Measurements from ENCODE around the gene B4GALNT3.
"Not testable (repeated sequence)": the region's sequence is repeated elsewhere in the genome, so short reads cannot be mapped to it uniquely, and the experiment has no call there.

B4GALNT3 gene

GRCh38 chr12:575129-575502 lies 115.4 kb downstream of the B4GALNT3 start:
- no peak for DNase-seq (ENCODE audit: low read depth)

DNA sequence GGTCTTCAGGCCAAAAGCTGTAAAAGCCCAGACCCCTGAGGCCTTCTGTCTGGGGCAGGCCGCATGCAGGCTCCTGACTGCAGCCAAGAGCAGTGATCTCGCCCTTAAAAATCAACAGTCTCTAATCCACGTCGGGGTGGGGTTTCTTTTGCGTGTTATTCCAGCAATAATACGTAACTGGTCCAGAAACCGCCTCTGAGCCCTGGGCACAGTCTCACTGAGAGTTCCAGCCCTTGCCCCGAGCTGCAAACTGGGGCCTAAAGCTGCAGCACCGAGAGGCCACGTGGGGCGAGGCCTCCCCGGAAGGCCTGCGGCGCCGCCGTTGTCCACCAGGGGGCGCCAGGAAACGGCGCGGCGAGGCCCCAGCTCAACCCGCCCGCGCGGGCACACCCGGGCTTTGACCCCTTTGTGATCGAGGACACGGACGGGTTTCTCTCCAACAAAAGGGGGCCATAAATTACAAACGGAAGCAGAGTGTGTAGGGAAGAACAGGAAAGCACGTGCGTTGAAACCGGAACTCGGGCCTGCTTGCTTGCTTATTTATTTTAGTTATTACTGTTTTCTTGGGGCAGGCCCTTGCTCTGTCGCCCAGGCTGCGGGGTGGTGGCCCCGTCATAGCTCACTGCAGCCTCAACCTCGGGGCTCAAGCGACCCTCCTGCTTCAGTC lies 116.3 kb downstream of the B4GALNT3 start:
- DNase-seq (ENCODE audit: low read depth) = peak; percentile 39

- DNase-seq (ENCODE audit: low read depth) = no peak
Measured at GRCh38 chr12:576615-577110, 116.9 kb downstream of the B4GALNT3 start.

DNA sequence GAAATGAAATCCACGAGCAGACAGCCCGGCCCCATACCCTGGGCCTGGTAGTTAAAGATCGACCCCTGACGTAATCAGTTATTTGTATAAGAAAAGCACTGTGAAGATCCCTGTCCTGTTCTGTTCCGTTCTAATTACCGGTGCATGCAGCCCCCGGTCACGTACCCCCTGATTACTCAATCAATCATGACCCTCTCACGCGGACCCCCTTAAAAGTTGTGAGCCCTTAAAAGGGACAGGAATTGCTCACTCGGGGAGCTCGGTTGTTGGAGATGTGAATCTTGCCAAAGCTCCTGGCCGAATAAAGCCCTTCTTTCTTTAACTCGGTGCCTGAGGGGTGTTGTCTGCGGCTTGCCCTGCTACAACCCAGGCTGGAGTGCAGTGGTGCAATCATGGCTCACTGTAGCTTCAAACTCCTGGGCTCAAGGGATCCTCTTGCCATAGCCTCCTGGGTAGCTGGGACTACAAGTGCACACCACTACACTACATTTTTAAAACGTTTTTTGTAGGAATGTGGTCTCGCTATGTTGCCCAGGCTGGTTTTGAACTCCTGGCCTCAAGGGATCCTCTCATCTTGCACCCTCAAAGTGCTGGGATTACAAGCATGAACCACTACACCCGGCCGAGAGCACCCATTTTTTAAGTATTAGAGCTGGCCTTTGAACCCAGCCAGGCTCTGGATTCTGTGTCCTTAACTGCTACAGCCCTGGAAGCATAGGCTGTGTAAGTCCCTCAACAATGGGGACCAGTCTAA lies 118.4 kb downstream of the B4GALNT3 start:
- not testable (repeated sequence) for DNase-seq (ENCODE audit: low read depth)

DNA sequence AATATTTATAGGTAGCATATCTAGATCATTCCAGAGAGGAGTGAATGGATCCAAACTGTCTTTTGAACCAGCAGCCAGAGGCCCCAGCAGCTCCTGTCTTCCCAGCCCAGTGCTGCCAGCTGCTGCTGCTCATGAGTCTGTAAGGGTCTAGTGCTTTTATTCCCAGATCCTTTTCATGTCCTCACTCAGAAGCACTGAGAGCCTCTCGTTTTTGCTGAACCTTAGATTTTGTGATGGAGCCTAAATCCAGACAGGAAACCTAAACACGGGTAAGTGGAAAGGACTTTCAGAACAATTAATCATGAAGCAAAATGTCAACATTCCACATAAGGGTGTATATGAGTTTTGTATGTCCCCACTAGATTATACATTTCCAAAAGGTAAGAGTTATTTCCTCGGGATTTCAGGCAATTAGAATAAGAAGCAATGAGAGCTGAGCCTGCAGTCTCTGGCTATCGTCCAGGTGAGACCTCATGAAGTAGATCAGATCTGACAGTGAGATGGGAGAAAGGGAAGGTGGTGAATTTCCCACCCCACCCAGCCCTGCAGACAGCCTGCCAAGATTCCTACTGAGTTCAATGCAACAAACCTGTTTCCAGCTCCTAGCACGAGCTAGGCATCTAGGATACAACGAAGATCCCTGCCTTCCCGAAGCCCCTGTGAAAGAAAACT lies 119.1 kb downstream of the B4GALNT3 start:
- no peak for DNase-seq (ENCODE audit: low read depth)

- DNase-seq (ENCODE audit: low read depth) = no peak
Measured at GRCh38 chr12:579420-580110, 119.8 kb downstream of the B4GALNT3 start.

DNA sequence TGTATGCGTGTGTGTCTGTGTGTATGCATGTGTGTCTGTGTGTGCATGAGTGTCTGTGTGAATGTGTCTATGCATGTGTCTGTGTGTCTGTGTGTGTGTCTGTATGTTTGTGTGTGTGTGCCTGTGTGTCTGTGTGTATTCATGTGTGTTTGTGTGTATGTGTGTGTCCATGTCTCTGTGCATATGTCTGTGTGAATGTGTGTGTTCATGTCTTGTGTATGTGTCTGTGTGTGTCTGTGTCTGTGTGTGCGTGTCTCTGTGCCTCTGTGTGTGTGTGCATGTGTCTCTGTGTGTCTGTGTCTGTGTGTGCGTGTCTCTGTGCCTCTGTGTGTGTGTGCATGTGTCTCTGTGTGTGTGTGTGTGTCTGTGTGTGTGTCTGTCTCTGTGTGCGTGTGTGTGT lies 121.1 kb downstream of the B4GALNT3 start:
- no peak for DNase-seq (ENCODE audit: low read depth)

DNA sequence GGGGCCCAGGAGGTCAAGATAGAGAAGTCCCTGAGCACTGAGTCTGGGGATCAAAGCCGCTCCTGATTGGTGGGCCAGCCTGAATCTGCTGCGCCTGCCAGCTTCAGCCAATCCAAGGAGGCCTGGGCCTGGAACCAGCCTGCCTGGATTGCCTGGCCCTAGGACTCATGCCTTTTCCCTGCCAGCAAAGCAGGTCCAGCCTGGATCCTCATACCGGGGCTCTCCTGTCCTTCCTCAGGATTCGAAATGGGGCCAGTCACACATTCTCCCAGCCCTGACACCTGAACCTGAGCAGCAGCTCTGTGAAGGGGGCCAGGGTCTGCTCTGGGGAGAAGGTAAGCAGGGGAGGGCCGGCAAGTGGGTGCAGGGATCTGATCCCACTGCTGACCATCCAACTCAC lies 121.6 kb downstream of the B4GALNT3 start:
- no peak for DNase-seq (ENCODE audit: low read depth)

- no peak for DNase-seq (ENCODE audit: low read depth)
Measured at GRCh38 chr12:581746-582145, 122.0 kb downstream of the B4GALNT3 start.

DNA sequence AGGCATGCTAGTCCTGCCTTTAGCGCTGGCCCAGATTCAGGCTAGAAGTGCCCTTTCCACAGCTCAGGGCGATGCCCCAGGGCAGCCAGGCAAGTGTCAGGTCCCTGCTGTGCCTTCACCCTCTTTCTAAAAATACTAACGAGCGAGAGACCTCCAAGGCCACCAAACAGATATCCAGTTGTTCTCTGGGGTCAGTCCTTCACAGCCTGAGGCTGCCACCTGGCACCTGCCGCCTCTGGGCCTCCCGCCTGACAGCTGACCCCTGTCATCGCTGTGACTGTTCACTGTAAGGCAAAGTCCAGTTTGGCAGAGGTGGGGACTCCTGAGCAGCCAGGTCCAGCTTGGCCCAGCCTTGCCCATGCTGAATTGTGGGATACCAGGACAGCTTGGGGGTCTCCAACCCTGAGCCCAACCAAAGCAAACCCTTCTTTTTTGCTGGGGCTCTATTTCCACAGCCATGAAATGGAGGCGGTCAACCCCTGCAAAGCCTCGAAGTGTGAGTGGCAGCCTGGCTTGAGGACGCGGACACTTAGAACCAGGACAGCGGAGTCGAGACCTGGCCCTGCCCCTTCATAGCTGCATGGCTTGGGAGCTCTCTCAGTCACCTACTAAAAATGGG lies 123.6 kb downstream of the B4GALNT3 start:
- no peak for DNase-seq (ENCODE audit: low read depth)

GRCh38 chr12:585062-586061 lies 125.6 kb downstream of the B4GALNT3 start:
- no peak for DNase-seq (ENCODE audit: low read depth)

GRCh38 chr12:586318-587071 lies 126.8 kb downstream of the B4GALNT3 start:
- DNase-seq (ENCODE audit: low read depth) = no peak

- DNase-seq (ENCODE audit: low read depth) = no peak
Measured at GRCh38 chr12:587132-588023, 127.6 kb downstream of the B4GALNT3 start.

- DNase-seq (ENCODE audit: low read depth) = no peak
Measured at GRCh38 chr12:588024-588322, 128.2 kb downstream of the B4GALNT3 start.

- DNase-seq (ENCODE audit: low read depth) = no peak
Measured at GRCh38 chr12:588646-589045, 128.9 kb downstream of the B4GALNT3 start.

DNA sequence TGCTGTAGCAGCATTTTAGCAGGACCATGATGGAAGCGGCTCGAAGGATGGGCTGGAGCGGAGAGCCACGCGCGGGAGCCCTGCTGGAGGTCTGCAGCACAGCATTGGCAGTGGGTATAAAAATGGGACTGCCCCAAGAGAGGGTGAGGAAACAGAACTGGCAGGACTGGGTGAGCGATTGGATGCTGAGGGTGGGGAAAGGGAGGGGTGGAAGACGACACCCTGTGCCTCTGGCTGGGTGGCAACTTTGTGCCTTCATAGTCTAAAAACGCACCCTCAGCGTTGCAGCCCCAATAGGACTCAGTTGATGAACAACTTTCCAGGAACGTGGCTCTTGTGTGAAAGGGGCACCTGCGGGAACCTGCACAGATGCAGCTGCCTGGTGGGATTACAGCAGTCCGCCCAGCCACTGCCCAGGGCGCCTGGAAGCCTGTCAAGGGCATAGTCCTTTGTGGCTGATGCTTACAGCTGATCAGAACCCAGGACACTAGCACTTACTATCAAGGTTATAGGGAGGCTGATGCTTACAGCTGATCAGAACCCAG lies 130.5 kb downstream of the B4GALNT3 start:
- no peak for DNase-seq (ENCODE audit: low read depth)

- DNase-seq (ENCODE audit: low read depth) = no peak
Measured at GRCh38 chr12:591167-592023, 131.7 kb downstream of the B4GALNT3 start.

DNA sequence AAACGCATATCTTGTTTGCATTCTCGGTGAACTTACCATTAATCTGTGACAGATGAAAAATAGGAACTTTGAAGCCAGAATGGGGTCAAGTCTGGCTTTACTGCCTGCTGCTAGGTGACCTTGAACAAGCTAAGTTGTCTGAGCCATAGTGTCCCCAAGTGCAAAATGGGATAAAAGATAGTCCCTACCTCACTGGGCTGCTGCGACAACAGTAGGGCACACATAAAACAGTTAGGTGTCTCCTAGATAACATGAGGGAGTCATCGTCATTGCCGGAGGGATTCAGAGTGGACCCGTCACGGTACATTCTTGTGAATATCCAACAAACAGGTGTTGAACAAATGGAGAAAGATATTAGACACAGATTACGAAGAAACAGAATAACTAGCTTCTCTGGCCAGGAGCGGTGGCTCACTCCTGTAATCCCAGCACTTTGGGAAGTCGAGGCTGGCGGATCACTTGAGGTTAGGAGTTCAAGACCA lies 132.3 kb downstream of the B4GALNT3 start:
- DNase-seq (ENCODE audit: low read depth) = no peak

All from iris pigment epithelial cell (primary cell).